Activated CD4-positive, alpha-beta T cell treated with anti-CD3 and anti-CD28 coated beads, Interleukin-2, amount 10 ng/mL, durations not matched to agents 24 days and 14 days (primary cell): ENCODE data around the gene ABCC5. TPM values are rescaled to one million over a fixed set of nuclear protein-coding genes. Genes with fewer than 3 reads are reported as not detected.

Experiments used
- DNase-seq: peaks from one replicate; pipeline ENCODE4 v3.0.0; 2022
- H3K27ac Mint-ChIP-seq: one replicate; pipeline ENCODE4 v1.8.0; 2022; ENCODE audit warnings: mild to moderate bottlenecking, mixed read lengths
- H3K27me3 Mint-ChIP-seq: one replicate; pipeline ENCODE4 v1.8.0; 2022; ENCODE audit warnings: mixed read lengths
- H3K36me3 Mint-ChIP-seq: one replicate; pipeline ENCODE4 v1.8.0; 2022; ENCODE audit warnings: low read depth, mild to moderate bottlenecking, mixed read lengths
- H3K4me1 Mint-ChIP-seq: one replicate; pipeline ENCODE4 v1.8.0; 2021; ENCODE audit warnings: mixed read lengths
- H3K4me3 Mint-ChIP-seq: one replicate; pipeline ENCODE4 v1.8.0; 2022; ENCODE audit warnings: mild to moderate bottlenecking, moderate library complexity, mixed read lengths
- H3K9me3 Mint-ChIP-seq: one replicate; pipeline ENCODE4 v1.8.0; 2021; ENCODE audit warnings: mixed read lengths
- intact Hi-C: fragments of 100-400 bp; cut with micrococcal nuclease; formaldehyde crosslinking; loops from one replicate; pipeline ENCODE4 v1.15.1; 2023
- total RNA-seq: library from RNA; stranded (reverse); gene quantifications from 2 replicates; pipeline ENCODE4 v1.2.3, GENCODE V29; 2022

The ABCC5 gene
- total RNA-seq, 1 donor from 2014 or later, result 19.7 TPM

DNA sequence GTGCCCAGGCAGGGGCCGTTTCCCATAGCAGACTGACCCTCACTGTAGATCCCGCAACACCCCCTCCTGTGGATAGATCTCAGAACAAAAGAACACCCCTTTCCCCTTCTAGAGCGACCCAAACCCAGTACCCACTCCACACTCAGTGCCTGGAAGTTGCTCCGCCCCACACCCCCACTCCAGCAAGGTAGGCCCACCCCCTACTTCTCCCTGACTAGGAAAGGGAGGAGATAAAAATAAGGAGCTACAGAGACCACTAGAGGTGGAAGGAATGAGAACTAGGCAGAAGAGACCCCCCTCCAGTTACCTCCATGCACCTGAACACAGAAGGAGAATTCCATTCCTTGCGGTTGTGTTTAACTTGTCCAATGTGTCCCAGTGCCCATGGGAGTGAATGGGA, 102.8 kb downstream of the ABCC5 start:
- DNase-seq, result no peak
- Mint-ChIP-seq H3K4me1 (no peaks in the 10 kb centered on the region), H3K9me3 (no peaks in the 10 kb centered on the region), H3K4me3 (no peak overlapping the region), H3K27ac (no peak overlapping the region), H3K27me3 (peaks cover 2% of the 10 kb centered on the region), H3K36me3 (no peaks in the 10 kb centered on the region)
- intact Hi-C loops, result no loop called here

GRCh38 chr3:183913580-183913920, 104.1 kb downstream of the ABCC5 start:
- H3K36me3 Mint-ChIP-seq, result no peaks in the 10 kb centered on the region
- no peak for DNase-seq
- intact Hi-C loops, result no loop called here

GRCh38 chr3:183912895-183913579, 104.6 kb downstream of the ABCC5 start:
- Mint-ChIP-seq H3K36me3 (no peaks in the 10 kb centered on the region), H3K27me3 (peaks cover 2% of the 10 kb centered on the region), H3K4me3 (no peak overlapping the region), H3K27ac (no peak overlapping the region), H3K9me3 (no peaks in the 10 kb centered on the region), H3K4me1 (no peaks in the 10 kb centered on the region)
- intact Hi-C loops, result no loop called here
- DNase-seq, result no peak

More at GRCh38 chr3:183913580-183913920, 104.1 kb downstream of the ABCC5 start:
- no peak overlapping the region for H3K27ac Mint-ChIP-seq
- no peaks in the 10 kb centered on the region for H3K9me3 Mint-ChIP-seq
- H3K4me1 Mint-ChIP-seq, result no peaks in the 10 kb centered on the region
- H3K4me3 Mint-ChIP-seq, result no peak overlapping the region
- H3K27me3 Mint-ChIP-seq, result peaks cover 2% of the 10 kb centered on the region

DNA sequence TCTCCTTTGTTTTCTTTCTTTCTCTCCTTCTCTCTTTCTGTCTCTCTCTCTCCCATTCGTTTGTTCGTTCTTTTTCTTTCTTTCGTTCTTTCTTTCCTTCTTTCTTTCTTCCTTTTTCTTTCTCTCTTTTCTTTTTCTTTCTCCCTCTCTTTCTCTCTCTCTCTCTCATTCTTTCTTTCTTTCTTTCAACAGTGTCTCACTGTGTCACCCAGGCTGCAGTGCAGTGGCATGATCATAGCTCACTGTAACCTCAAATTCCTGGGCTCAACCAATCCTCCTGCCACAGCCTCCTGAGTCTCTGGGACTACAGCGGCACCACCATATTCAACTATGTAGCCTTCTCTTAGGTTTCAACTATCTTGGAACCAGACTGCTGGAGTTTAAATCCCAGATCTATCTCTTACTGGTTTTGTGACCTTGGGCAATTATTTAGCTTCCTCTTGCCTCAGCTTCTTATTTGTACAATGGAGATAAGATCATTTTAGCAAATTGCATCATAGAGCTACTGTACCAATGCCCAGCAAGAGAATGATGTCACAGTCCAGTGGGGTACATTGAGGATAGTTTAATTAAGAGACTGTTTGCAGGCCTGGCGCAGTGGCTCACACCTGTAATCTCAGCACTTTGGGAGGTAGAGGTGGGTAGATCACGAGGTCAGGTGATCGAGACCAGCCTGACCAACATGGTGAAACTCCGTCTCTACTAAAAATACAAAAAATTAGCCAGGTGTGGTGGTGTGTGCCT, 105.7 kb downstream of the ABCC5 start:
- no peaks in the 10 kb centered on the region for H3K4me1 Mint-ChIP-seq
- H3K27me3 Mint-ChIP-seq, result peaks cover 2% of the 10 kb centered on the region
- H3K9me3 Mint-ChIP-seq, result no peaks in the 10 kb centered on the region
- H3K4me3 Mint-ChIP-seq, result no peak overlapping the region
- DNase-seq, result no peak
- no peaks in the 10 kb centered on the region for H3K36me3 Mint-ChIP-seq
- no peak overlapping the region for H3K27ac Mint-ChIP-seq
- intact Hi-C loops, result no loop called here

- H3K4me1 Mint-ChIP-seq, result no peaks in the 10 kb centered on the region
- no peak overlapping the region for H3K27ac Mint-ChIP-seq
- DNase-seq, result no peak
- intact Hi-C loops, result no loop called here
- H3K9me3 Mint-ChIP-seq, result no peaks in the 10 kb centered on the region
- peaks cover 2% of the 10 kb centered on the region for H3K27me3 Mint-ChIP-seq
- no peaks in the 10 kb centered on the region for H3K36me3 Mint-ChIP-seq
- H3K4me3 Mint-ChIP-seq, result no peak overlapping the region
These were observed 106.6 kb downstream of the ABCC5 start for GRCh38 chr3:183911087-183911486.

DNA sequence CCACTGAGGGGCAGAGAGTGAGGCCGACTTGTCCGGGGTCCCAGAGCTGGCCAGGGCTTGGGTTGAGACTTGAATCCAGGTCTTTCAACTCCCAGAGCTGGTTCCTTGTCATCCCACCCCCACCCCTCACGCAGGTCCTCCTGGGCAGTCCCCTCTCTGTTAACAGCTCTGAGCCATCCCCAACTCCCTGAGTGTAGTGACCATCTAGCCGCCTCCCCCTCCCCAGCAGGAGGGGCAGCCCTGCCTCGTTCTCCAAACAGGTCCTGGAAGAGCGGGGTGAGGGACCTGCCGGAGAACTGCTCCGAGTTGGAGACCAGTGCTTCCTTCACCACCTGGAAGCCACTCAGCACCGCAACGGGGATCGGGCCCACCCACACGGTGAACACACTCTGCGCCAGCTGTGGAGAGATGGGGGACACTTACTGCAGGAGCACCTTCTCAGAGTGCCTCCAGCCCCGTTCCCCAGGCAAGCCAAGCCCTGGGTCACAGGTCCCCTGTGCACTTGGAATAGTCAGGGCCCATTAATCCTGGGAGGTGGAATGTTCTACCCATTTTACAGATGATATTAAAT, 108.6 kb downstream of the ABCC5 start:
- H3K36me3 Mint-ChIP-seq, result no peaks in the 10 kb centered on the region
- intact Hi-C loops, result no loop called here
- H3K4me1 Mint-ChIP-seq, result no peaks in the 10 kb centered on the region
- no peak overlapping the region for H3K4me3 Mint-ChIP-seq
- H3K27ac Mint-ChIP-seq, result no peak overlapping the region
- H3K9me3 Mint-ChIP-seq, result no peaks in the 10 kb centered on the region
- H3K27me3 Mint-ChIP-seq, result peaks cover 2% of the 10 kb centered on the region
- DNase-seq, result no peak

DNA sequence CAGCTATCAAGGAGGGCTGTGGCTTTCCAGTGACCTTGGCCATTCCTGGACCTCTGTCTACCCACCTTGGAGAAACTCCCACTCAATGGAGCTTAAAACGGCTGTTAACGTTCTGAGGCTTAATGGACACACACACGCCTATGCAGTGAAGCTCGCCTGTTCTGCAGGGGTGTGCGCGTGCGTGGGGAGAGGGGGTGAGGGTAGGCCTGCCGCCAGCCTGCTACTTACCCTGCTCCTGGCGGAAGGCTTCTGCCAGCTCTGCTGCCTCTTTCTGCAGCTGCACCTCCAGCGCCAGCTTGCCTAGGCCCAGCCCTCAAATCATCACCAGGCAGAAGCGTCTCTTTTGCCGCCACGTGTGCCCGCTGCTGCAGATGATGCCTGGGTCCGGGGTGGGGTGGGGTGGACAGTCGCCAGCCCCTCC, 109.8 kb downstream of the ABCC5 start:
- Mint-ChIP-seq H3K27ac (no peak overlapping the region), H3K4me1 (no peaks in the 10 kb centered on the region), H3K27me3 (peaks cover 2% of the 10 kb centered on the region), H3K4me3 (no peak overlapping the region), H3K36me3 (no peaks in the 10 kb centered on the region), H3K9me3 (no peaks in the 10 kb centered on the region)
- DNase-seq, result no peak
- intact Hi-C loops, result no loop called here

GRCh38 chr3:183907176-183907575, 110.5 kb downstream of the ABCC5 start:
- H3K27me3 Mint-ChIP-seq, result peaks cover 2% of the 10 kb centered on the region
- H3K27ac Mint-ChIP-seq, result peak overlapping the region; percentile 5
- no peak for DNase-seq
- H3K4me3 Mint-ChIP-seq, result no peak overlapping the region
- no peaks in the 10 kb centered on the region for H3K4me1 Mint-ChIP-seq
- no peaks in the 10 kb centered on the region for H3K9me3 Mint-ChIP-seq
- intact Hi-C loops, result no loop called here
- no peaks in the 10 kb centered on the region for H3K36me3 Mint-ChIP-seq

GRCh38 chr3:183906234-183906921, 111.3 kb downstream of the ABCC5 start:
- intact Hi-C loops, result no loop called here
- Mint-ChIP-seq H3K9me3 (no peaks in the 10 kb centered on the region), H3K36me3 (no peaks in the 10 kb centered on the region), H3K4me3 (no peak overlapping the region), H3K27ac (no peak overlapping the region), H3K27me3 (peaks cover under 1% of the 10 kb centered on the region), H3K4me1 (no peaks in the 10 kb centered on the region)
- no peak for DNase-seq

DNA sequence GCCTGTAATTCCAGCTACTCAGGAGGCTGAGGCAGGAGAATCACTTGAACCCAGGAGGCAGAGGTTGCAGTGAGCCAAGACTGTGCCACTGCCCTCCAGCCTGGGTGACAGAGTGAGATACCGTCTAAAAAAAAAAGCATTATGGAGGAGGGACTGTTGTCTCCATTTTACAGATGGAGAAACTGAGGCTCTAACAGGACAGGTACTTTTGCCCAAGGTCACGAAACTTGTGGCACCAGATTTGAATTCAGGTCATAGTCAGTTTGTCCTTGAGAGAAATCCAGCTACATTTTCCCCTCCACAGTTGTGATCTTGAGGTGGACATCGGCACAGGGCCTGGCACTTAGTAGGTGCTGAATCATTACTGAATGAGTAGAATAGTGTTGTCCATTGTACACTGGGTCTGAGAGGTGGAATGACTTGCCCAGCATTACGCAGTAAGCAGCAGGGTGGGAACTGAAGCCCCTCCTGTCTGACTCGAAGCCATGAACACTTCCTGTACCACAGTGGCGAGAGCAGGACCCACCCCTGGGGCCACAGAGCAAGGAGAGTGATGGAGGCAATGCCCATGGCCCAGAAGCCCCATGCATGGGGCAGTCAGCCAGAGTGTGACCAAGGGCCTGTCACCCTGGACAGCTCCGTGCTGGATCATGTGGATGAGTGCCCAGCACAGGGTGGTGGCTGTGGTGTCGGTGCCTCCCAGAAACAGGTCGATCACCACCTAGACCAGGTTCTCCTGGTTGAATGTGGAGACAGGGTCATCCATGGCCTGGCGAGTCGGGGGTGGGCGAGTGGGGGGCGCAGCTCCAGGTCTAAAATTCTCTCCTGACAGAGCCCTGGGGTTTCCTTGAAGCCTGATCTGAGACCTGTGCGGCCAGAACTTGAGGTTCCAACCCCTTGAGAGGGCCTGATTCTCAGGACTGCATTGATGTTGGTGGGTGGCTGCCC, 112.6 kb downstream of the ABCC5 start:
- Mint-ChIP-seq H3K27ac (no peak overlapping the region), H3K27me3 (peaks cover 4% of the 10 kb centered on the region), H3K4me1 (no peaks in the 10 kb centered on the region), H3K4me3 (no peak overlapping the region), H3K9me3 (no peaks in the 10 kb centered on the region), H3K36me3 (no peaks in the 10 kb centered on the region)
- intact Hi-C loops, result loop anchor here (2.0 kb wide), 1 partner anchor 112 kb away; the partner anchor contains the start of gene ABCC5
- no peak for DNase-seq

- intact Hi-C loops, result loop anchor here (5.0 to 10.0 kb wide), 2 partner anchors 237 to 644 kb away; partner anchors contain the start of gene EIF2B5
- DNase-seq, result no peak
- H3K27ac Mint-ChIP-seq, result no peak overlapping the region
- H3K36me3 Mint-ChIP-seq, result no peaks in the 10 kb centered on the region
- H3K27me3 Mint-ChIP-seq, result peaks cover 16% of the 10 kb centered on the region
- no peaks in the 10 kb centered on the region for H3K4me1 Mint-ChIP-seq
- H3K9me3 Mint-ChIP-seq, result no peaks in the 10 kb centered on the region
- H3K4me3 Mint-ChIP-seq, result no peak overlapping the region
These were observed 119.7 kb downstream of the ABCC5 start for GRCh38 chr3:183898028-183898431.

DNA sequence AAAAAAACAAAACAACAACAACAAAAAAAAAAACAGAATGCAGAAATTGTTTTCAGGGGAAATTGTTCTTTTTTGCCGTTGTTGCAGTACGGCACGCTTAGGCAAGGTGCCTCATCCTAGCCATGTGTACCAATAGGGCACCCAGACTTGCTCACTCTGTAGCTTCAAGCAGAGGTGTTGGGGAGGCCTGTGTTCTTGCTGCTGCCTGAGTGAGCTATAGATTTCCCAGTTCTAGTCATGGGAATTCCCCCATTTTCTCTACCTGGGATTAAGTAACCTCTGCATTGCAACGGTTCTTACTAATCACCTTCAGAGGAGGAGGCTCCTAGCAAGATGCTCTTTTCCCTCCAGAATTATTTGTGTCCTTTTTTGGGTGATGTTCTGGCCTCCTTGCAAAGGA, 120.1 kb downstream of the ABCC5 start:
- no peak for DNase-seq
- peaks cover 19% of the 10 kb centered on the region for H3K27me3 Mint-ChIP-seq
- no peak overlapping the region for H3K4me3 Mint-ChIP-seq
- no peaks in the 10 kb centered on the region for H3K4me1 Mint-ChIP-seq
- no peaks in the 10 kb centered on the region for H3K9me3 Mint-ChIP-seq
- H3K27ac Mint-ChIP-seq, result no peak overlapping the region
- no peaks in the 10 kb centered on the region for H3K36me3 Mint-ChIP-seq
- intact Hi-C loops, result loop anchor here (5.0 to 10.0 kb wide), 2 partner anchors 237 to 645 kb away; partner anchors contain the start of gene EIF2B5

GRCh38 chr3:183896610-183897009, 121.1 kb downstream of the ABCC5 start:
- Mint-ChIP-seq H3K36me3 (no peaks in the 10 kb centered on the region), H3K4me3 (no peak overlapping the region), H3K27me3 (peaks cover 20% of the 10 kb centered on the region), H3K9me3 (no peaks in the 10 kb centered on the region), H3K4me1 (no peaks in the 10 kb centered on the region), H3K27ac (no peak overlapping the region)
- DNase-seq, result no peak
- intact Hi-C loops, result loop anchor here (5.0 to 10.0 kb wide), 2 partner anchors 238 to 646 kb away; partner anchors contain the start of gene EIF2B5
